MM.1S (cell line): ENCODE measurements around the gene ADD2.
"Not testable (repeated sequence)": the region's sequence is repeated elsewhere in the genome, so short reads cannot be mapped to it uniquely, and the experiment has no call there.

Experiments used
- DNase-seq: peaks from one replicate; pipeline ENCODE4 v3.0.0-alpha.2; 2015
- H2AFZ ChIP-seq: fragments of 300-600 bp; sonication (generic); 2 replicates; pipeline ENCODE4 v1.6.0; 2016; ENCODE audit warnings: antibody characterized with exemption, low read length
- H3F3A ChIP-seq: fragments of 300-600 bp; sonication (generic); 2 replicates; pipeline ENCODE4 v1.6.1; 2016; ENCODE audit warnings: mild to moderate bottlenecking, antibody characterized with exemption, low read length, moderate library complexity, mixed read lengths; ENCODE audit not compliant: insufficient read depth
- H3K27ac ChIP-seq: fragments of 300-600 bp; sonication (generic); 2 replicates; pipeline ENCODE4 v1.5.1; 2016; ENCODE audit warnings: mild to moderate bottlenecking, low read length
- H3K27me3 ChIP-seq: fragments of 300-600 bp; sonication (generic); replicated peaks from 2 replicates; pipeline ENCODE4 v1.6.0; 2016; ENCODE audit warnings: low read length; ENCODE audit not compliant: insufficient read depth
- H3K36me3 ChIP-seq: fragments of 300-600 bp; sonication (generic); replicated peaks from 2 replicates; pipeline ENCODE4 v1.6.1; 2016; ENCODE audit warnings: mild to moderate bottlenecking, low read length, mixed read lengths; ENCODE audit not compliant: insufficient read depth
- H3K4me1 ChIP-seq: fragments of 300-600 bp; sonication (generic); 2 replicates; pipeline ENCODE4 v1.6.1; 2016; ENCODE audit warnings: low read length, mixed read lengths
- H3K4me2 ChIP-seq: fragments of 300-600 bp; sonication (generic); 2 replicates; pipeline ENCODE4 v1.6.0; 2016; ENCODE audit warnings: low read depth, low read length
- H3K4me3 ChIP-seq: fragments of 300-600 bp; sonication (generic); 2 replicates; pipeline ENCODE4 v1.5.1; 2016; ENCODE audit warnings: low read length, mixed read lengths
- H3K79me2 ChIP-seq: fragments of 300-600 bp; sonication (generic); 2 replicates; pipeline ENCODE4 v1.6.1; 2016; ENCODE audit warnings: mixed run types, low read length, mixed read lengths
- H3K9ac ChIP-seq: fragments of 300-600 bp; sonication (generic); 2 replicates; pipeline ENCODE4 v1.6.1; 2016; ENCODE audit warnings: low read length, mixed read lengths
- H3K9me2 ChIP-seq: fragments of 300-600 bp; sonication (generic); replicated peaks from 2 replicates; pipeline ENCODE4 v1.6.1; 2016; ENCODE audit warnings: mild to moderate bottlenecking, low read length, mixed read lengths; ENCODE audit not compliant: insufficient read depth
- H3K9me3 ChIP-seq: fragments of 300-600 bp; sonication (generic); replicated peaks from 2 replicates; pipeline ENCODE4 v1.6.1; 2016; ENCODE audit warnings: mild to moderate bottlenecking, low read length, mixed read lengths; ENCODE audit not compliant: insufficient read depth
- H4K20me1 ChIP-seq: fragments of 300-600 bp; sonication (generic); 2 replicates; pipeline ENCODE4 v1.6.1; 2016; ENCODE audit warnings: mild to moderate bottlenecking, low read length, moderate library complexity, mixed read lengths; ENCODE audit not compliant: insufficient read depth
- CTCF ChIP-seq: fragments of 300-600 bp; sonication (generic); IDR thresholded peaks from 2 replicates; pipeline ENCODE4 v1.5.1; 2016; ENCODE audit warnings: antibody characterized with exemption, low read length, mixed read lengths
- EZH2 ChIP-seq: fragments of 300-600 bp; sonication (generic); optimal IDR thresholded peaks from 2 replicates; pipeline ENCODE3; 2017; ENCODE audit warnings: low read depth, mild to moderate bottlenecking, antibody characterized with exemption, low read length, mixed read lengths
- EZH2phosphoT487 ChIP-seq: fragments of 300-600 bp; sonication (generic); IDR thresholded peaks from 2 replicates; pipeline ENCODE4 v1.6.1; 2018; ENCODE audit warnings: antibody characterized with exemption, low read length

Gene ADD2

GRCh38 chr2:70656421-70657010 is 111.5 kb downstream of the ADD2 start:
- Histone ChIP-seq H3K27me3 (no peaks in the 10 kb centered on the region), H3K36me3 (no peaks in the 10 kb centered on the region), H3K27ac (no peak overlapping the region), H3K79me2 (no peaks in the 10 kb centered on the region), H3K9me3 (no peaks in the 10 kb centered on the region), H4K20me1 (no peaks in the 10 kb centered on the region), H3F3A (no peaks in the 10 kb centered on the region), H2AFZ (no peak overlapping the region), H3K9ac (no peak overlapping the region), H3K9me2 (no peaks in the 10 kb centered on the region), H3K4me3 (no peak overlapping the region), H3K4me1 (no peaks in the 10 kb centered on the region), H3K4me2 (no peak overlapping the region)
- no peak for DNase-seq
- TF ChIP-seq EZH2phosphoT487 (no peak), CTCF (no peak), EZH2 (no peak)

GRCh38 chr2:70655786-70656185 is 112.2 kb downstream of the ADD2 start:
- Histone ChIP-seq H3K36me3 (no peaks in the 10 kb centered on the region), H3K9ac (no peak overlapping the region), H4K20me1 (no peaks in the 10 kb centered on the region), H3K79me2 (no peaks in the 10 kb centered on the region), H2AFZ (no peak overlapping the region), H3K27me3 (no peaks in the 10 kb centered on the region), H3K4me2 (no peak overlapping the region), H3K9me3 (no peaks in the 10 kb centered on the region), H3K27ac (no peak overlapping the region), H3K9me2 (no peaks in the 10 kb centered on the region), H3K4me3 (no peak overlapping the region), H3K4me1 (no peaks in the 10 kb centered on the region), H3F3A (no peaks in the 10 kb centered on the region)
- DNase-seq, result no peak
- TF ChIP-seq EZH2 (no peak), EZH2phosphoT487 (no peak), CTCF (no peak)

GRCh38 chr2:70655211-70655610 is 112.8 kb downstream of the ADD2 start:
- H3K9me2 ChIP-seq, H3K4me1 ChIP-seq: not testable (repeated sequence)
- DNase-seq, result peak; percentile 21

More at GRCh38 chr2:70655211-70655610, 112.8 kb downstream of the ADD2 start:
- not testable (repeated sequence) for H3F3A ChIP-seq, H3K9ac ChIP-seq, H3K4me2 ChIP-seq, H3K27ac ChIP-seq, H3K79me2 ChIP-seq, H4K20me1 ChIP-seq, H3K9me3 ChIP-seq, H3K27me3 ChIP-seq, H2AFZ ChIP-seq, H3K4me3 ChIP-seq, H3K36me3 ChIP-seq
- TF ChIP-seq CTCF, result peak; percentile 34
